Natural killer cell (primary cell): ENCODE data around the gene PGAP6. TPM values are rescaled to one million over a fixed set of nuclear protein-coding genes. Genes with fewer than 3 reads are reported as not detected.
A peak's percentile ranks its signal among the peaks of the same experiment; 100 is the strongest.
"Not testable (repeated sequence)": the region's sequence is repeated elsewhere in the genome, so short reads cannot be mapped to it uniquely, and the experiment has no call there.

ENCODE experiments used
- ATAC-seq, 3 donors: fragments of 150-1000 bp in 2 of 3; fragments of 200-7000 bp in 1 of 3; cut with Tn5 transposase; 1 replicate in 1 of 3; 2 replicates in 2 of 3; pipeline ENCODE4 v1.10.0; 2021; ENCODE audit warnings: mild to moderate bottlenecking in 2 of 3, moderate library complexity in 2 of 3
- DNase-seq, 2 donors: peaks; one replicate each; pipeline versions ENCODE4 v3.0.0 to v3.0.0-alpha.2; 2013 to 2021; ENCODE audit warnings: mixed read lengths in 1 of 2
- H3K27ac ChIP-seq: one replicate; pipeline ENCODE4 v1.5.1; 2013; ENCODE audit warnings: mild to moderate bottlenecking, low read length
- H3K27me3 ChIP-seq: one replicate; pipeline ENCODE4 v1.6.1; 2013; ENCODE audit warnings: low read length; ENCODE audit not compliant: control insufficient read depth, insufficient read depth
- H3K36me3 ChIP-seq: one replicate; pipeline ENCODE4 v1.6.1; 2013; ENCODE audit warnings: low read length; ENCODE audit not compliant: control insufficient read depth, insufficient read depth
- H3K4me1 ChIP-seq: one replicate; pipeline ENCODE4 v1.6.1; 2013; ENCODE audit warnings: low read length; ENCODE audit not compliant: control insufficient read depth, insufficient read depth
- H3K4me3 ChIP-seq: one replicate; pipeline ENCODE4 v1.5.1; 2013; ENCODE audit warnings: low read length
- H3K9me3 ChIP-seq: one replicate; pipeline ENCODE4 v1.6.1; 2013; ENCODE audit warnings: low read length; ENCODE audit not compliant: control insufficient read depth, insufficient read depth
- H3K27ac Mint-ChIP-seq, 2 donors: one replicate each; pipeline ENCODE4 v1.8.0; 2022; ENCODE audit warnings: mild to moderate bottlenecking in 2 of 2, mixed read lengths in 2 of 2, moderate library complexity in 1 of 2
- H3K27me3 Mint-ChIP-seq, 2 donors: one replicate each; pipeline ENCODE4 v1.8.0; 2022; ENCODE audit warnings: low read depth in 2 of 2, mixed read lengths in 2 of 2
- H3K36me3 Mint-ChIP-seq: one replicate; pipeline ENCODE4 v1.8.0; 2022; ENCODE audit warnings: mixed read lengths
- H3K4me1 Mint-ChIP-seq, 2 donors: one replicate each; pipeline ENCODE4 v1.8.0; 2022; ENCODE audit warnings: mixed read lengths in 2 of 2
- H3K4me3 Mint-ChIP-seq: one replicate; pipeline ENCODE4 v1.8.0; 2022; ENCODE audit warnings: mild to moderate bottlenecking, moderate library complexity, mixed read lengths
- H3K9me3 Mint-ChIP-seq, 2 donors: one replicate each; pipeline ENCODE4 v1.8.0; 2022; ENCODE audit warnings: mixed read lengths in 2 of 2
- WGBS: methylation state at CpG from one replicate; pipeline ENCODE4 v1.1.7; 2013; ENCODE audit warnings: missing lambda C conversion rate; ENCODE audit not compliant: insufficient coverage; 5-methylcytosine and 5-hydroxymethylcytosine counted together
- intact Hi-C: fragments of 100-400 bp; cut with micrococcal nuclease; formaldehyde crosslinking; loops from one replicate; pipeline ENCODE4 v1.14.2; 2022
- total RNA-seq, 4 donors: library from RNA; stranded (reverse); fragments of 120-200 nt in 1 of 4; gene quantifications; one replicate each; pipeline versions ENCODE4 v1.2.3 to v1.2.4, GENCODE V29; 2013 to 2022
- TF ChIP-seq, protein P1 (sequence below): fragments of 200-600 bp; IDR thresholded peaks from one replicate; pipeline ENCODE4 v1.8.0; 2022; ENCODE audit warnings: antibody characterized with exemption

Gene PGAP6
- total RNA-seq, 3 donors from 2014 or later (not counting 1 experiment from before 2014, with no cell fraction given): 48.0 to 66.7 (median 54.2) TPM

DNA sequence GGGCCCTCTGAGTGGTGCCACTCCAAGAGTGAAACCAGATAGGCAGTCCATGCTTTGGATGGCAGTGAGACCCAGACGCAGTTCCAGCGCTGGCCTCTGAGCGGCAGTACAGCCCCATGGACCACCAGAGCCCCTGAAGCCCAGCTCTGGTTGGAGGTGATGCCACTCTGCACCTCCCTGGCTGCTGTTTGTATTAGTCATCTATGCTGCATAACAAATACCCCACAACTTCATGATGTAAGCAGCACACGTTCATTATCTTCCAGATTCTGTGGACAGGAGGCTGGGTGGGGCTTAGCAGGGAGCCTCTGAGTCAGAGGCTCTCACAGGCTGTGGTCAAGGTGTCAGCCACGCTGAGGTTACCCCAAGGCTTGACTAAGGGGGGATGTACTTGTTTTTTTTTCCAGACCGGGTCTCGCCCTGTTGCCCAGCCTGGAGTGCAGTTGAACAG lies 10.1 kb upstream of the PGAP6 start:
- H3K27ac ChIP-seq: peak overlapping the region; percentile 62
- Mint-ChIP-seq H3K27me3 (no peaks in the 10 kb centered on the region), H3K27ac (peak overlapping the region; percentile 85 to 91), H3K4me1 (peaks cover 21 to 25% of the 10 kb centered on the region in 2 donors), H3K36me3 (no peaks in the 10 kb centered on the region), H3K4me3 (peak overlapping the region; percentile 57), H3K9me3 (no peaks in the 10 kb centered on the region)
- H3K36me3 ChIP-seq: no peaks in the 10 kb centered on the region
- peaks cover 9% of the 10 kb centered on the region for H3K9me3 ChIP-seq
- no peaks in the 10 kb centered on the region for H3K27me3 ChIP-seq
- intact Hi-C loops: loop anchor here (1.0 to 5.0 kb wide), 6 partner anchors 9 to 270 kb away; partner anchors contain the start of genes CAPN15, DECR2 and RAB11FIP3
- TF ChIP-seq, protein P1, sequence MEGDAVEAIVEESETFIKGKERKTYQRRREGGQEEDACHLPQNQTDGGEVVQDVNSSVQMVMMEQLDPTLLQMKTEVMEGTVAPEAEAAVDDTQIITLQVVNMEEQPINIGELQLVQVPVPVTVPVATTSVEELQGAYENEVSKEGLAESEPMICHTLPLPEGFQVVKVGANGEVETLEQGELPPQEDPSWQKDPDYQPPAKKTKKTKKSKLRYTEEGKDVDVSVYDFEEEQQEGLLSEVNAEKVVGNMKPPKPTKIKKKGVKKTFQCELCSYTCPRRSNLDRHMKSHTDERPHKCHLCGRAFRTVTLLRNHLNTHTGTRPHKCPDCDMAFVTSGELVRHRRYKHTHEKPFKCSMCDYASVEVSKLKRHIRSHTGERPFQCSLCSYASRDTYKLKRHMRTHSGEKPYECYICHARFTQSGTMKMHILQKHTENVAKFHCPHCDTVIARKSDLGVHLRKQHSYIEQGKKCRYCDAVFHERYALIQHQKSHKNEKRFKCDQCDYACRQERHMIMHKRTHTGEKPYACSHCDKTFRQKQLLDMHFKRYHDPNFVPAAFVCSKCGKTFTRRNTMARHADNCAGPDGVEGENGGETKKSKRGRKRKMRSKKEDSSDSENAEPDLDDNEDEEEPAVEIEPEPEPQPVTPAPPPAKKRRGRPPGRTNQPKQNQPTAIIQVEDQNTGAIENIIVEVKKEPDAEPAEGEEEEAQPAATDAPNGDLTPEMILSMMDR: peak; percentile 92
- DNase-seq (peak; percentile 85 to 92), ATAC-seq (peak; percentile 84 to 95 (median 91))
- H3K4me1 ChIP-seq: peaks cover 28% of the 10 kb centered on the region
- H3K4me3 ChIP-seq: no peak overlapping the region
- WGBS: 38% methylated on average over 7 of the region's 7 CpGs

DNA sequence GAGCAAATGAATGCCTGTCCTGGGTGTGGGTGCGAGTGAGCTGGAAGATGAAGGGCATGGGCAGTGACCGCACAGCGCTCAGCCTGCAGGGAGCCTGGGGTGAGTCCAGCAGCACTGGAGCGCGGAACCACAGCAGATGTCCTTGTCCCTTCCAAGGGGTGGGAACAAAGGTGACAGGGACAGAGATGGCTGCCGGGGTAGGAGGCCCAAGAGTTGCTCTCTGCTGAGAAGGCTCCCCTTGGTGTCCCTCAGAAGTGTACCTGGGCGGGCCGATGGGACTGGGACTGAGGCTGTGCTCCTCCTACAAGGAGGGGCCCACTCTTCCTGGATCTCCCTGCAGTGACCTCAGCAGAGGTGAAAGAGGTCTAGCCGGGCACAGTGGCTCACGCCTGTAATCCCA lies 7.6 kb upstream of the PGAP6 start:
- no peak overlapping the region for H3K27ac Mint-ChIP-seq

DNA sequence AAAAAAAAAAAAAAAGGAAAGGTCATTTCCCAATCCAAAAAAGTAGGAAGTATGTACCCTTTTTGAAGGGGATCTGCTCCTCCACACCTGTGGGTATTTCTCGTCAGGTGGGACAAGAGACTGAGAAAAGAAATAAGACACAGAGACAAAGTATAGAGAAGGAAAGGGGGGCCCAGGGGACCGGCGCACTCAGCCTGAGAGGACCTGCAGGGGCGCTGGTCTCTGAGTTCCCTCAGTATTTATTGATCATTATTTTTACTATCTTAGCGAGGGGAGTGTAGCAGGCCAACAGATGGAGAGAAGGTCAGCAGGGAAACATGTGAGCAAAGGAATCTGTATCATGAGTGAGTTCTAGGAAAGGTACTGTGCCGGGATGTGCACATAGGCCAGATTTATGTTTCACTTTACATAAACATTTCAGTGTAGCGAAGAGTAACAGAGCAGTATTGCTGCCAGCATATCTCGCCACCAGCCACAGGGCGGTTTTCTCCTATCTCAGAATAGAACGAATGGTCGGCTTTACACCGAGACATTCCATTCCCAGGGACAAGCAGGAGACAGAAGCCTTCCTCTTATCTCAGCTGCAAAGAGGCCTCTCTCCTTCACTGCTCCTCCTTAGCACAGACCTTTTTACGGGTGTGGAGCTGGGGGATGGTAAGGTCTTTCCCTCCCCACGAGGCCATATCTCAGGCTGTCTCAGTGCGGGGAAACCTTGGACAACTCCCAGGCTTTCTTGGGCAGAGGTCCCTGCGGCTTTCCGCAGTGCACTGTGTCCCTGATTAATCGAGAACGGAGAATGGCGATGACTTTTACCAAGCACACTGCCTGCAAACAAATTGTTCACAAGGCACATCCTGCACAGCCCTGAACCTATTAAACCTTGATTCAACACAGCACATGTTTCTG lies 6.2 kb upstream of the PGAP6 start:
- H3K27me3 Mint-ChIP-seq, H3K4me3 ChIP-seq, H3K9me3 ChIP-seq, DNase-seq, H3K9me3 Mint-ChIP-seq, ATAC-seq, intact Hi-C loops, H3K36me3 Mint-ChIP-seq, H3K4me3 Mint-ChIP-seq, H3K36me3 ChIP-seq, H3K27ac ChIP-seq, H3K27me3 ChIP-seq: not testable (repeated sequence)
- Mint-ChIP-seq H3K4me1 (peaks cover 18 to 21% of the 10 kb centered on the region in 2 donors), H3K27ac (peak overlapping the region in 1 of 2 donors; percentile 39)
- WGBS: 95% methylated on average over 18 of the region's 20 CpGs
- H3K4me1 ChIP-seq: peaks cover 32% of the 10 kb centered on the region

More for the DNA sequence above, 7.6 kb upstream of the PGAP6 start:
- peaks cover 13 to 16% of the 10 kb centered on the region in 2 donors for H3K4me1 Mint-ChIP-seq
- Histone ChIP-seq H3K27me3 (no peaks in the 10 kb centered on the region), H3K4me3 (no peak overlapping the region), H3K4me1 (peaks cover 22% of the 10 kb centered on the region), H3K36me3 (no peaks in the 10 kb centered on the region), H3K27ac (no peak overlapping the region), H3K9me3 (peaks cover 9% of the 10 kb centered on the region)
- no peaks in the 10 kb centered on the region for H3K9me3 Mint-ChIP-seq
- H3K36me3 Mint-ChIP-seq: no peaks in the 10 kb centered on the region
- H3K4me3 Mint-ChIP-seq: no peak overlapping the region
- DNase-seq: no peak
- no peaks in the 10 kb centered on the region for H3K27me3 Mint-ChIP-seq
- WGBS: 88% methylated on average over 10 of the region's 10 CpGs
- TF ChIP-seq, protein P1: no peak
- no peak for ATAC-seq
- intact Hi-C loops: no loop called here

DNA sequence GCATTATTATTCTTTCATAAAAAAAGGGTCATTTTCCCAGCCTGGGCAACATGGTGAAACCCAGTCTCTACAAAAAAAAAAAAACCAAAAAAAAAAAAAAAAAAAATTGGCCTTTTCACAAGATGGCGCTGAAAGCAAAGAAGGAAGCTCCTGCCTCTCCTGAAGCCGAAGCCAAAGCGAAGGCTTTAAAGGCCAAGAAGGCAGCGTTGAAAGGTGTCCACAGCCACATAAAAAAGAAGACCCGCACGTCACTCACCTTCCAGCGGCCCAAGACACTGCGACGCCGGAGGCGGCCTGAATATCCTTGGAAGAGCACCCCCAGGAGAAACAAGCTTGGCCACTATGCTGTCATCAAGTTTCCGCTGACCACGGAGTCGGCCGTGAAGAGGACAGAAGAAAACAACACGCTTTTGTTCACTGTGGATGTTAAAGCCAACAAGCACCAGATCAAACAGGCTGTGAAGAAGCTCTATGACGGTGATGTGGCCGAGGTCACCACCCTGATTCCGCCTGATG lies 4.9 kb upstream of the PGAP6 start:
- Mint-ChIP-seq H3K4me3 (no peak overlapping the region), H3K27ac (no peak overlapping the region), H3K27me3 (no peaks in the 10 kb centered on the region)

More for the DNA sequence above, 4.9 kb upstream of the PGAP6 start:
- ATAC-seq (no peak), DNase-seq (no peak)
- Mint-ChIP-seq H3K4me1 (peaks cover 10 to 14% of the 10 kb centered on the region in 2 donors), H3K36me3 (no peaks in the 10 kb centered on the region), H3K9me3 (no peaks in the 10 kb centered on the region)
- Histone ChIP-seq H3K4me1 (peaks cover 26% of the 10 kb centered on the region), H3K4me3 (no peak overlapping the region), H3K27ac (no peak overlapping the region), H3K36me3 (no peaks in the 10 kb centered on the region), H3K27me3 (no peaks in the 10 kb centered on the region), H3K9me3 (peaks cover 4% of the 10 kb centered on the region)
- 86% methylated on average over 19 of the region's 19 CpGs for WGBS
- intact Hi-C loops: no loop called here
- TF ChIP-seq, protein P1: no peak
